T-helper 9 cell (primary cell): ENCODE results near the gene KRTAP4-6.
"Not testable (repeated sequence)": the region's sequence is repeated elsewhere in the genome, so short reads cannot be mapped to it uniquely, and the experiment has no call there.

Source experiments
- DNase-seq: peaks from one replicate; pipeline ENCODE4 v3.0.0-alpha.2; 2020

KRTAP4-6 gene

DNA sequence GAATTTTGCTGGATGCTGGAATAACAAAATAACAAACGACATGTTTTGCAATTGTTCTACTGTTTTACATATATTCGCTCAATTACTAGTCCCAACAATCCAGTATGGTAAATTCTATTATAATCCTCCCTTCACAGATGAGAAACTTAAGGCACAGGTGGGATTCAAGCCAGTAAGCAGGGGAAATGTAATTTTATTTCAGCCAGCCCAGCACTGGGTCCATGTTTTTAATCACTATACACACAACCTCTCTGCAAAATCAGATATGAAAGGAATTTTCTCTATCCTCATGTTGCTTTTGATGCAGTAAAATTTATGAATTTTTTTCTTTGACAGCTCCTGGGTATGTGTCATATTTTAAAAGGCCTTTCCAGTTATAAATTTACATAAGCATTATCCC, 4.9 kb upstream of the KRTAP4-6 start:
- no peak for DNase-seq

DNA sequence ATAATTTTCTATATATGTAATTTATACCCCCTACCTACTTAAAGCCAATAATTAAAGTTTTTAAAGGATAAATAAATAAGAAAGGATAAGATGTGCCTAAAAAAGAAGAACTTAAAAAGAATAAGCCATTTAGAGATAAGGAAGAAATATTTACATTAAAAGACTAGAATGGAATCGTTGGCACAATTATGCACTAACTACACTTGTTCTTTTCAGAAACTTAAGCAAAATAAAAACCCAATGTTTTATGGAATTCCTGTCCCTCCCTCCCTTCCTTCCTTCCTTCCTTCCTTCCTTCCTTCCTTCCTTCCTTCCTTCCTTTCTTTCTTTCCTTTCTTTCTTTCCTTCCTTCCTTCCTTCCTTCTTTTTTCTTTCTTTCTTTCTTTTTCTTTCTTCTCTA, 4.5 kb upstream of the KRTAP4-6 start:
- DNase-seq: no peak

DNA sequence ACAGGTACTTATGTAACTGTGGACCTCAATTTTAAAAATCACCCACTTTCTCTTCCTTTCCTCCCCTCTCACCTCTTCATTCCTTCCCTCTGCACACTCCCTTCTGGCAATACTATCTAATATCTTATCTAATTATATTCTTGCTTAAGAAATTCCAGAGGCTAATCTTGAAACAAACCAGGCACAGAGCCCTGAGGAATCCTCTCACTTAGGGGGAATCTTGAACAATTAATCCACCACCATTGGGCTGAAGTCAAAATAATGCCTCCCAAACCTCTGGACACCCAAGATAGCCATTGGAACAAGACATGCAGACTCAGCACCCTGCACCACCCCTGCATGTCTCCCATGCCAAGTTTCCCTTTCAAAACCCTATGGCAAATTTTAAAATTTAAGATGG, 1.0 kb upstream of the KRTAP4-6 start:
- no peak for DNase-seq

- DNase-seq: not testable (repeated sequence)
Observed at GRCh38 chr17:41139865-41140264, 479 bp downstream of the KRTAP4-6 start.

GRCh38 chr17:41133880-41134735, 6.2 kb downstream of the KRTAP4-6 start:
- no peak for DNase-seq

DNA sequence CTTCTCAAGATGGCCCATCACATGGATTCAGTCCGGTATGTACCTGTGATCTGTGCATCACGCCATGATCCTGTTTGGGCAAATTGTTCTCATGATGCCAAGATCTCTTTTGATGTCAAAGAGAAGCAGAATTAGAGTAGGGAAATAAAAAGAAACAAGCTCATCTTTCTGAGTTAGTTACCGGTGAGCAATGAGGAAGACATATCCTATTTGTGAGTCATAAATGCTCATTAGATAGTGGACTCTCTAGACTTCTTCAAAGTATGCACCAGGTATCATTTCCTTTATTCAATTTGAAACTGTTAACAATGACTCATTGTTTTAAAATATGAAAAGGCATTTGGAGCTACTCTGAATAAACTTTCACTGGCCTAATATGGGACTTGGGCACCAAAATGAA, 8.4 kb downstream of the KRTAP4-6 start:
- no peak for DNase-seq

GRCh38 chr17:41127371-41127770, 13.0 kb downstream of the KRTAP4-6 start:
- DNase-seq: no peak

GRCh38 chr17:41126412-41126811, 13.9 kb downstream of the KRTAP4-6 start:
- DNase-seq: no peak

DNA sequence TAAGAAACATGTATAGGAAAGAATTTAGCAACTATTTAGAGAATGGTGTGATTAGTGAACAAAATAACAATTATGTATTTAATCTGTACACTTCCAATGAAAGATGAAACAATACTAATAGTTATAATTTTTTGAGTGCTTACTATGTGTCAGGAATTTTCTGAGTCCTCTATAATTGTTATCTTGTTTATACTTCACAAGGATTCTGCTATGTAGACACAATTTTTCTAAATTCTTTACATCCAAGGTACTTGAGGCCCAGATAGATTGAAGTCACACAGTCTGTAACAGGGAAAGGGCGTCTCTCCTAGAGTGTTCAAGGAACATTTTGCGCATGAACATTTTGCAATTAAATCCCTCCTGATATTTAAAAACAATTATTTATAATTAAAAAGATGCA, 15.3 kb downstream of the KRTAP4-6 start:
- no peak for DNase-seq

- DNase-seq: not testable (repeated sequence)
Observed at GRCh38 chr17:41123991-41124371, 16.4 kb downstream of the KRTAP4-6 start, which contains the start of gene KRTAP4-12. KRTAP4-12 (minus strand) TSS chr17:41124182; CDS start chr17:41124122, 60 bp downstream.

DNA sequence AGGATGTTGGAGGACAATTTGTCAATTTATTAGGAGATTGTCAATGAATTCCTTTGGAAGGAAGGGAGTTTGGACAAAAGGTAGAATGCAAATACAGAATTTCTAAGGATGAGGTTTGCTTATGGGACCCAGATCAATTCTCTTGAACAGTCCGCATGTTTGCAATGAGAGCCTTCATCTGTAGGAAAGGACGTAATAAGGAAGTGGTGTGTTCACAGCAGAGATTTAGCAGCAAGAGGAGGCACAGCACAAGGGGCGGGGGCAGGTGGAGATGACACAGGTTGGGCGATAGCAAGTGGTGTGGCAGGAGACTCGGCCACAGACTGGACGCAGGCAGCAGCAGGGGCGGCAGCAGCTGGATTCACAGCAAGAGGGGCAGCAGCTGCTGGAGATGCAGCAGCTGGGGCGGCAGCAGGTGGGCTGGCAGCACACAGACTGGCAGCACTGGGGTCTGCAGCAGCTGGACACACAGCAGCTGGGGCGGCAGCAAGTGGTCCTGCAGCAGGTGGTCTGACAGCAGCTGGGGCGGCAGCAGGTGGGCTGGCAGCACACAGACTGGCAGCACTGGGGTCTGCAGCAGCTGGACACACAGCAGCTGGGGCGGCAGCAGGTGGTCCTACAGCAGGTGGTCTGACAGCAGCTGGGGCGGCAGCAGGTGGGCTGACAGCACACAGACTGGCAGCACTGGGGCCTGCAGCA, 16.9 kb downstream of the KRTAP4-6 start:
- not testable (repeated sequence) for DNase-seq

DNA sequence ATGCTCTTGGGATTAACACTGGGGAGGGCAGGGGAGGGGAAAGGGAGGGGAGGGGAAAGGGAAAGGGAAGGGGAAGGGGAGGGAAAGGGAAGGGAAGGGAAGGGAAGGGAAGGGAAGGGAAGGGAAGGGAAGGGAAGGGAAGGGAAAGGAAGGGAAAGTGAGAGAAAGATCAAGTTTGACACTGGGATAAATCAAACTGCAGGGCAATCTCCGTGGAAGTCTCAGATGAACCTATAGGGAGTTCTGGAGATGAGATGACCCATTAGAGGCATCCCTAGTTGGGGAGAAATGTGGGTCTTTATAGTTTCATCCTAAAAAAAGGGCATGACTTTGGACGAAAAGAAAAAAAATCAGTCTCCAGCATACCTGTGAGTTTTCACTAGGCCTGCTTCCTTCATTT, 18.6 kb downstream of the KRTAP4-6 start:
- DNase-seq: no peak

DNA sequence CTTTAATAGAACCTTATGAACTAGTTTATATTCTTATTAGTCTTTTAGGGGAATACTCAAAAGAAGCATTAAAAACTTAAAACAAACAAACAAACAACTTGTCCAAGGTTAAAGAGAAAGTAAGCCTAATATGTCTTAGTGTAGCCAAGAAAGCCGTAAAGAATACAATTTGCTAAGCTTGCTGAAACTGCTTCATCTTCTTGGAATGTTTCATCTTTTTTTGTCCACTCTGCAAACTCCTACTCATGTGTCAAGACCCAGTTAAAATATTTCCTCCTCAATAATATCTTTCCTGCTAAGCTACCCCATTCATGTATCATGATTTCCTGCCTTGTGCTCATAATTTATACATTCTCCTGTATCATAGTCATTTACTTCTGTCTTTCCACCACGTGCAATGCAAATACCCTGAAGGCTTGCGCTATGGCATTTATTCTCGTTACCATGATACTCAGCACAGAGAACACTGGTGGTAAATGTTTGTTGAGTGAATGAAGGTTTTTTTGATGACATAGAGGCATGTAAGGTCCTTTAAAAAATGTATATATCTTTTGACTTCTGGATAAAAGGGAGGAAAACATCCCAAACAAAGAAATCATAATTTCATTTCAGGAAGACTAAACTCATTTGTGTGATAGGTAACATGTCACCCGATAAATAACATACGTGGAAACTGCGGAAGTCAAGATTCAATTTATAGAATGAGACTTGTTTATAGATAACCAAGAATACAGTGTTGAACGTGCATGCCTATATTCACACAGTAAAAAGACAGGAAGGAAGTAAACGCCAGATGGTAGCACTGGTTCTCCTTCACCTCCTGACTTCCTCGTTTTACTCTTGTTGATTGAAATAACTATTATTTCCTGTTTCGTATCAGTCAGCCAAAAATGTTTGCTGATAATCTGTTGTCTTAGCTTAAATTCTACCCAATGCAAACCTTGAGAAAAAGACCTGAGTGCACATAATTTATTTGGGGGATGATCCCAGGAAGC, 20.4 kb downstream of the KRTAP4-6 start:
- not testable (repeated sequence) for DNase-seq

- DNase-seq: no peak
Observed at GRCh38 chr17:41118721-41119120, 21.6 kb downstream of the KRTAP4-6 start.

DNA sequence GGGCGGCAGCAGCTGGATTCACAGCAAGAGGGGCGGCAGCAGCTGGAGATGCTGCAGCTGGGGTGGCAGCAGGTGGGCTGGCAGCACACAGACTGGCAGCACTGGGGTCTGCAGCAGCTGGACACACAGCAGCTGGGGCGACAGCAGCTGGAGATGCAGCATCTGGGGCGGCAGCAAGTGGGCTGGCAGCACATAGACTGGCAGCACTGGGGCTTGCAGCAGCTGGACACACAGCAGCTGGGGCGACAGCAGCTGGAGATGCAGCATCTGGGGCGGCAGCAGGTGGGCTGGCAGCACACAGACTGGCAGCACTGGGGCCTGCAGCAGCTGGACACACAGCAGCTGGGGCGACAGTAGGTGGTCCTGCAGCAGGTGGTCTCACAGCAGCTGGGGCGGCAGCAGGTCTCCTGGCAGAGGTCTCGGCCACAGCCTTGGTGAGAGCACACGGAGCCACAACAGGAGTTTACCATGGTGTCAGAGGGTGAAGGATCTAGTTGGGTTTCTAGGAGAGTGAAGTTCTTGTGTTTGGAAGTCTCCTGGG, 22.4 kb downstream of the KRTAP4-6 start, which contains the start of gene KRTAP4-11:
Gene KRTAP4-11 (minus strand): TSS at position 528 of the 541 bp plus-strand sequence. CDS start 58 bp downstream, at position 470.
- not testable (repeated sequence) for DNase-seq

DNA sequence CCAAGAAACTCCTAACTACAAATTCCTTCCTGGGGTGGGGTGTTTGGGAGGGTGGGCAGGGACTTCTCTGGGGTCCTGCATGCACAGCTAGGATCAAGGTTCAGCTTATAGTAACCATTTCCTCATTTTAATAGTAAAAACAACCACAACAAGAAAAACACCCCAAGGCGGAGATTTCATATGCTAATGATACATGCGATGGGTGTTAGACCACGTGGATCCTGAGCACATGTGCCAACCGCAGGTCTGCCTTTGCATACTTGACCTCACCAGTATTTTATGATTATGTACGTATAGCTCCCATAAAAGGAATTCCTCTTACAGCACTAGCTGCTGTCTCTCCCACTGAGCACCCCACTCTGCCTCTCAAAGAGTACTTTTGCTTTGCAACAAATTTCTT, 24.0 kb downstream of the KRTAP4-6 start:
- no peak for DNase-seq

- no peak for DNase-seq
Observed at GRCh38 chr17:41111151-41111885, 29.0 kb downstream of the KRTAP4-6 start.

- DNase-seq: not testable (repeated sequence)
Observed at GRCh38 chr17:41108728-41109386, 31.5 kb downstream of the KRTAP4-6 start.

- no peak for DNase-seq
Observed at GRCh38 chr17:41107941-41108450, 32.3 kb downstream of the KRTAP4-6 start.

DNA sequence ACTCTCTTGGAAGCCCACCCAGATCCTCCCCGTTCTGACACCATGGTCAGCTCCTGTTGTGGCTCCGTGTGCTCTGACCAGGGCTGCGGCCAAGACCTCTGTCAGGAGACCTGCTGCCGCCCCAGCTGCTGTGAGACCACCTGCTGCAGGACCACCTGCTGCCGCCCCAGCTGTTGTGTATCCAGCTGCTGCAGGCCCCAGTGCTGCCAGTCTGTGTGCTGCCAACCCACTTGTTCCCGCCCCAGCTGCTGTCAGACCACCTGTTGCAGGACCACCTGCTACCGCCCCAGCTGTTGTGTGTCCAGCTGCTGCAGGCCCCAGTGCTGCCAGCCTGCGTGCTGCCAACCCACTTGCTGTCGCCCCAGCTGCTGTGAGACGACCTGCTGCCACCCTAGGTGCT, 35.0 kb downstream of the KRTAP4-6 start, which contains the start of gene KRTAP4-9:
Gene KRTAP4-9 (plus strand): TSS at position 43 of the 400 bp plus-strand sequence. CDS start 0 bp downstream, at position 43.
- DNase-seq: not testable (repeated sequence)
